Trophoblast cell (in vitro differentiated cells and primary cell): ENCODE data around the gene TLR2.
A peak's percentile ranks its signal among the peaks of the same experiment; 100 is the strongest.

Experiments used
- DNase-seq, 2 donors: peaks; one replicate each; pipeline ENCODE4 v3.0.0-alpha.2; 2016
- H2AFZ ChIP-seq: 2 replicates; pipeline ENCODE4 v1.6.1; 2013; ENCODE audit warnings: low read length, moderate library complexity, mild to moderate bottlenecking; ENCODE audit not compliant: insufficient read depth, poor library complexity
- H2AK5ac ChIP-seq: 2 replicates; pipeline ENCODE4 v1.6.1; 2013; ENCODE audit warnings: mild to moderate bottlenecking, low read length
- H2BK120ac ChIP-seq: 2 replicates; pipeline ENCODE4 v1.6.1; 2013; ENCODE audit warnings: low read length, mild to moderate bottlenecking, moderate library complexity; ENCODE audit not compliant: insufficient read depth, poor library complexity
- H2BK12ac ChIP-seq: 2 replicates; pipeline ENCODE4 v1.6.1; 2013; ENCODE audit warnings: mild to moderate bottlenecking, low read length, moderate library complexity
- H2BK5ac ChIP-seq: 2 replicates; pipeline ENCODE4 v1.6.1; 2013; ENCODE audit warnings: low read length, low read depth, moderate library complexity, mild to moderate bottlenecking; ENCODE audit not compliant: poor library complexity
- H3K14ac ChIP-seq: 2 replicates; pipeline ENCODE4 v1.6.1; 2013; ENCODE audit warnings: mild to moderate bottlenecking, low read length
- H3K18ac ChIP-seq: 2 replicates; pipeline ENCODE4 v1.6.1; 2013; ENCODE audit warnings: mild to moderate bottlenecking, low read length
- H3K23ac ChIP-seq: 2 replicates; pipeline ENCODE4 v1.6.1; 2013; ENCODE audit warnings: low read length
- H3K27ac ChIP-seq: 2 replicates; pipeline ENCODE4 v1.5.1; 2013; ENCODE audit warnings: low read depth, mild to moderate bottlenecking, inconsistent platforms, low read length, moderate library complexity
- H3K27me3 ChIP-seq: 2 replicates; pipeline ENCODE4 v1.6.1; 2013; ENCODE audit warnings: inconsistent platforms, mild to moderate bottlenecking, low read length, moderate library complexity; ENCODE audit not compliant: insufficient read depth
- H3K36me3 ChIP-seq, 2 experiments: 1 replicate in 1 of 2; 2 replicates in 1 of 2; pipeline ENCODE4 v1.6.1; 2013; ENCODE audit warnings: low read length in 2 of 2, mild to moderate bottlenecking in 2 of 2, moderate library complexity in 1 of 2; ENCODE audit not compliant: insufficient read depth in 2 of 2, control insufficient read depth in 1 of 2
- H3K4ac ChIP-seq: 2 replicates; pipeline ENCODE4 v1.6.1; 2013; ENCODE audit warnings: low read depth, mild to moderate bottlenecking, low read length, moderate library complexity
- H3K4me1 ChIP-seq, 2 experiments: 1 replicate in 1 of 2; 2 replicates in 1 of 2; pipeline ENCODE4 v1.6.1; 2013; ENCODE audit warnings: low read length in 2 of 2, mild to moderate bottlenecking in 2 of 2, moderate library complexity in 1 of 2; ENCODE audit not compliant: insufficient read depth in 2 of 2, control insufficient read depth in 1 of 2
- H3K4me2 ChIP-seq: 2 replicates; pipeline ENCODE4 v1.6.1; 2013; ENCODE audit warnings: inconsistent platforms, mild to moderate bottlenecking, low read length, moderate library complexity
- H3K4me3 ChIP-seq: 2 replicates; pipeline ENCODE4 v1.5.1; 2013; ENCODE audit warnings: mild to moderate bottlenecking, low read depth, low read length, inconsistent platforms
- H3K79me1 ChIP-seq: one replicate; pipeline ENCODE4 v1.6.1; 2013; ENCODE audit warnings: low read length
- H3K79me2 ChIP-seq: 2 replicates; pipeline ENCODE4 v1.6.1; 2013; ENCODE audit warnings: low read length, mild to moderate bottlenecking; ENCODE audit not compliant: control insufficient read depth, insufficient read depth, poor library complexity
- H3K9ac ChIP-seq: 2 replicates; pipeline ENCODE4 v1.6.1; 2013; ENCODE audit warnings: mild to moderate bottlenecking, low read length
- H3K9me3 ChIP-seq: 2 replicates; pipeline ENCODE4 v1.6.1; 2013; ENCODE audit warnings: low read depth, mild to moderate bottlenecking, control low read depth, inconsistent platforms, low read length; ENCODE audit not compliant: insufficient read depth
- H4K12ac ChIP-seq: 2 replicates; pipeline ENCODE4 v1.6.1; 2013; ENCODE audit warnings: low read depth, mild to moderate bottlenecking, low read length, moderate library complexity
- H4K8ac ChIP-seq: 2 replicates; pipeline ENCODE4 v1.6.1; 2013; ENCODE audit warnings: low read depth, mild to moderate bottlenecking, low read length, moderate library complexity
- H4K91ac ChIP-seq: one replicate; pipeline ENCODE4 v1.6.1; 2013; ENCODE audit warnings: low read depth, mild to moderate bottlenecking, low read length, moderate library complexity
- whole genome bisulfite sequencing: extraction: QIAGEN DNeasy Blood & Tissue Kit; methylation state at CpG from one replicate; pipeline ENCODE4 v1.1.7; 2013; ENCODE audit warnings: missing lambda C conversion rate; ENCODE audit not compliant: insufficient read length, insufficient coverage; ENCODE audit errors: extremely low coverage; 5-methylcytosine and 5-hydroxymethylcytosine counted together

TLR2 gene

GRCh38 chr4:153647975-153648374 is 36.1 kb upstream of the TLR2 start:
- no peaks in the 10 kb centered on the region for H3K4me1 ChIP-seq

GRCh38 chr4:153649572-153649991 is 34.5 kb upstream of the TLR2 start:
- Histone ChIP-seq H3K4me2 (no peak overlapping the region), H4K8ac (no peak overlapping the region), H3K36me3 (no peaks in the 10 kb centered on the region), H3K4me3 (no peak overlapping the region), H3K9ac (no peak overlapping the region), H3K27ac (no peak overlapping the region), H3K23ac (no peak overlapping the region), H3K27me3 (peaks cover 3% of the 10 kb centered on the region), H2AK5ac (no peak overlapping the region), H3K4me1 (no peaks in the 10 kb centered on the region), H3K18ac (no peak overlapping the region), H4K91ac (no peak overlapping the region), H3K14ac (no peak overlapping the region), H2BK12ac (no peak overlapping the region), H2BK5ac (no peak overlapping the region), H3K9me3 (peaks cover 2% of the 10 kb centered on the region), H3K79me2 (no peaks in the 10 kb centered on the region), H2BK120ac (no peak overlapping the region), H4K12ac (no peak overlapping the region), H2AFZ (no peak overlapping the region), H3K4ac (no peak overlapping the region), H3K79me1 (no peaks in the 10 kb centered on the region)
- WGBS, result no CpG with 5 or more reads among the region's 6 CpGs
- DNase-seq, result peak in 1 of 2 donors; percentile 62

More at GRCh38 chr4:153647975-153648374, 36.1 kb upstream of the TLR2 start:
- Histone ChIP-seq H4K8ac (no peak overlapping the region), H3K36me3 (no peaks in the 10 kb centered on the region), H2BK120ac (no peak overlapping the region), H3K14ac (no peak overlapping the region), H3K79me2 (no peaks in the 10 kb centered on the region), H3K27me3 (peaks cover 3% of the 10 kb centered on the region), H3K23ac (no peak overlapping the region), H3K79me1 (no peaks in the 10 kb centered on the region), H4K12ac (no peak overlapping the region), H2AFZ (no peak overlapping the region), H3K4ac (no peak overlapping the region), H3K18ac (no peak overlapping the region), H3K27ac (no peak overlapping the region), H3K9me3 (peaks cover 2% of the 10 kb centered on the region), H2BK12ac (no peak overlapping the region), H3K4me3 (no peak overlapping the region), H2AK5ac (no peak overlapping the region), H3K9ac (no peak overlapping the region), H4K91ac (no peak overlapping the region), H3K4me2 (no peak overlapping the region), H2BK5ac (no peak overlapping the region)
- no peak for DNase-seq
- no CpG with 5 or more reads among the region's 4 CpGs for WGBS

DNA sequence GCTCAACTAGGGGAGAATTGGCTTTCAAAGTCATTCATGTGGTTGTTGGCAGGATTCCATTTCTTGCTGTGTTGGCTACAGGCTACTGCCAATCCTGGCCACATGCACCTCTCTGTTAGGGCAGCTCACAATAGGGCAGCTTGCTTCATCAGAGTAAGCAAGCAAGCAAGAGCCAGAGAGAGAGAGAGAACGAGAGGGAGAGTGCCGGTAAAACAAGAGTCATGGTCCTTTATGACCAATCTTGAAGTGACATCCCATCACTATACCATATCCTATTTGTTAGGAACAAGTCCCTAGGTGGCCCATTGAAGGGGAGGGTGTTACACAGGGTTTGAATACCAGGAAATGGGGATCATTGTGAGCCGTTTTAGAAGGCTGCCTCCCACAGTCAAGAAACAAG is 33.0 kb upstream of the TLR2 start:
- H3K14ac ChIP-seq, result no peak overlapping the region
- no CpG with 5 or more reads among the region's 3 CpGs for WGBS
- H3K4ac ChIP-seq, result no peak overlapping the region

GRCh38 chr4:153651587-153651986 is 32.5 kb upstream of the TLR2 start:
- no peak overlapping the region for H3K4me3 ChIP-seq
- H3K4me1 ChIP-seq, result no peaks in the 10 kb centered on the region
- H4K91ac ChIP-seq, result no peak overlapping the region
- DNase-seq, result peak; percentile 12 to 35
- no peak overlapping the region for H3K9ac ChIP-seq
- H2BK12ac ChIP-seq, result no peak overlapping the region
- no peak overlapping the region for H4K8ac ChIP-seq
- no peak overlapping the region for H3K4ac ChIP-seq
- H3K4me2 ChIP-seq, result no peak overlapping the region
- WGBS, result no CpG with 5 or more reads among the region's 5 CpGs
- no peak overlapping the region for H3K18ac ChIP-seq
- H3K36me3 ChIP-seq, result no peaks in the 10 kb centered on the region
- no peaks in the 10 kb centered on the region for H3K79me2 ChIP-seq
- no peak overlapping the region for H2BK120ac ChIP-seq
- H4K12ac ChIP-seq, result no peak overlapping the region
- no peak overlapping the region for H3K23ac ChIP-seq
- H3K79me1 ChIP-seq, result no peaks in the 10 kb centered on the region
- no peaks in the 10 kb centered on the region for H3K9me3 ChIP-seq
- H3K27ac ChIP-seq, result no peak overlapping the region
- H3K14ac ChIP-seq, result no peak overlapping the region
- H3K27me3 ChIP-seq, result peaks cover 3% of the 10 kb centered on the region
- no peak overlapping the region for H2BK5ac ChIP-seq
- no peak overlapping the region for H2AK5ac ChIP-seq
- no peak overlapping the region for H2AFZ ChIP-seq

More for the DNA sequence above, 33.0 kb upstream of the TLR2 start:
- no peak overlapping the region for H3K23ac ChIP-seq
- no peak overlapping the region for H2AFZ ChIP-seq
- H4K8ac ChIP-seq, result no peak overlapping the region
- H4K91ac ChIP-seq, result no peak overlapping the region
- H3K36me3 ChIP-seq, result no peaks in the 10 kb centered on the region
- no peak overlapping the region for H2BK5ac ChIP-seq
- H2AK5ac ChIP-seq, result no peak overlapping the region
- H3K27me3 ChIP-seq, result peaks cover 3% of the 10 kb centered on the region
- H3K4me1 ChIP-seq, result no peaks in the 10 kb centered on the region
- H3K4me2 ChIP-seq, result no peak overlapping the region
- H3K79me1 ChIP-seq, result no peaks in the 10 kb centered on the region
- DNase-seq, result no peak
- no peak overlapping the region for H4K12ac ChIP-seq
- H3K18ac ChIP-seq, result no peak overlapping the region
- H2BK12ac ChIP-seq, result no peak overlapping the region
- no peaks in the 10 kb centered on the region for H3K9me3 ChIP-seq
- no peak overlapping the region for H3K27ac ChIP-seq
- H3K79me2 ChIP-seq, result no peaks in the 10 kb centered on the region
- H3K9ac ChIP-seq, result no peak overlapping the region
- no peak overlapping the region for H3K4me3 ChIP-seq
- H2BK120ac ChIP-seq, result no peak overlapping the region
